ENCODE data around the gene RBPJ. TPM values are rescaled to one million over a fixed set of nuclear protein-coding genes. Genes with fewer than 3 reads are reported as not detected.

RBPJ gene
- total and polyA plus RNA-seq, 2 of the 8 experiments (the other 6 are each of a cell fraction or from before 2014, with no cell fraction given): 65.5 to 217 TPM

DNA sequence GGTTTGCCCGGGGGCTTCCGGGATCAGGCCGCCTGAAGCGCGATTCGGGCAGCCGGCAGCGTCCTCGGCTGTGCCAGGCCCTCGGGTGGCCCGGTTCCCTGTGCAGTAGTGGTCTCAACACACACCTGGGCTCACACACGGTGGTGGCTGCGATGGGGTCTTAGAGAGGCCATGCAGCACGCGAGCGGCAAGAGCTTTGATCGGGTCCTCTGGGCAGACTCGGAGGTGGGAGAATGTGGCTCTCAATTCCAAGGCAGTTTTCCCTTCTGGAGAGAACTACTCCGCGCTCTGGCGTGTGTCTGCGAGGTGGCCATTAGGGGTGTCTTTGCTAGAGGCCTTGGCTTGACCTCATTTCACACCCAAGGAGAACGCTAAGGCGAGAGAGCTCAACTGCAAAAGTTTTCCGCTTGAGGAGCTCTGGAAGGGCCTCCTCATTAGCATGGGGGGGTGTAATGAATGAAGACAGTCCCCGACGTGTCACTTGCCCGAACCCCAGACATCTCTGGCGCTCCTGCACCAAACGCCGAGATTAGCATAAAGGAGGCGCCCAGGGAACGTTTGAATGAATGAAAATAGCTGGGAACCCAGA lies 771 bp upstream of the RBPJ start (continued):
- TF ChIP-seq SAP30 (IDR thresholded peaks at IDR 0.05; ENCODE audit: insufficient read depth, insufficient replicate concordance, low read length) (peak; percentile 77), CREB1 (IDR thresholded peaks at IDR 0.05) (0 out of 2 replicates have a peak, but pooled peaks have one; percentile 1), CEBPB (IDR thresholded peaks at IDR 0.05; ENCODE audit: low read depth, low read length) (no peak), JUND (IDR thresholded peaks at IDR 0.05; ENCODE audit: low read length) (0 out of 2 replicates have a peak, but pooled peaks have one; percentile 27)

Data from H1 (cell line).